Measurements from ENCODE around the gene SCD5. TPM values are rescaled to one million over a fixed set of nuclear protein-coding genes. Genes with fewer than 3 reads are reported as not detected.

Gene SCD5
- total and polyA plus RNA-seq, 2 experiments from 2014 or later = 0.79 to 1.6 TPM

DNA sequence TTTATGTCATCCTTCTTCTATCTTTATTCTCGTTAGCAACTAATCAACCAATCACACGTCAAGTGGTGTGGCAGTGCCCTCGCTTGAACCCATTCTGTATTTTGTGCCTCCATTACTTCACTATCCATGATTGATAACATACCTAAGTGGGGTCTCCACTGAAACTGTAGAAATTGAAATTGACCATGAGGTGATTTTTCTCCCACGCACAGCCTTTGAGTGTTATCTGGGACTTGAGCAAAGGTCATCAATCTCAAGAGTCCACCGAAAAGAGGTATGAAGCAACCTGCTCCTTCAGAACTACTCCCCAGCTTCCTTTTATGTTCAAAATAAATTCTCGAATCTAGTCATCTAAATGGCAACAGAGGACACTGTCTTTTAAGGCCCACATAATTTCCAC is 111.1 kb downstream of the SCD5 start:
- Mint-ChIP-seq H3K27ac (no peak overlapping the region), H3K36me3 (ENCODE audit: low read depth) (no peaks in the 10 kb centered on the region), H3K27me3 (ENCODE audit: insufficient read depth, low read depth, poor library complexity) (peaks cover 1% of the 10 kb centered on the region), H3K4me3 (no peak overlapping the region), H3K9me3 (no peaks in the 10 kb centered on the region), H3K4me1 (no peaks in the 10 kb centered on the region)
- Histone ChIP-seq H3K36me3 (ENCODE audit: insufficient read depth) (no peaks in the 10 kb centered on the region), H3K27me3 (ENCODE audit: insufficient read depth) (no peaks in the 10 kb centered on the region), H3K79me2 (replicated peaks; ENCODE audit: insufficient read depth) (no peaks in the 10 kb centered on the region), H3K9me2 (ENCODE audit: insufficient read depth) (no peaks in the 10 kb centered on the region), H3K4me1 (ENCODE audit: insufficient read depth) (no peaks in the 10 kb centered on the region), H2AFZ (no peak overlapping the region; the same call in 1 of the 2 replicates), H4K20me1 (replicated peaks; ENCODE audit: insufficient read depth) (no peaks in the 10 kb centered on the region), H3K4me2 (no peak overlapping the region), H3F3A (replicated peaks; ENCODE audit: low read depth) (no peaks in the 10 kb centered on the region), H3K4me3 (no peak overlapping the region), H3K27ac (ENCODE audit: low read depth) (no peak overlapping the region)
- DNase-seq (ENCODE audit: low spot score) = no peak
- no peak for TF ChIP-seq JUNB (IDR thresholded peaks at IDR 0.05; ENCODE audit: unreplicated experiment)
- TF ChIP-seq, protein P1, sequence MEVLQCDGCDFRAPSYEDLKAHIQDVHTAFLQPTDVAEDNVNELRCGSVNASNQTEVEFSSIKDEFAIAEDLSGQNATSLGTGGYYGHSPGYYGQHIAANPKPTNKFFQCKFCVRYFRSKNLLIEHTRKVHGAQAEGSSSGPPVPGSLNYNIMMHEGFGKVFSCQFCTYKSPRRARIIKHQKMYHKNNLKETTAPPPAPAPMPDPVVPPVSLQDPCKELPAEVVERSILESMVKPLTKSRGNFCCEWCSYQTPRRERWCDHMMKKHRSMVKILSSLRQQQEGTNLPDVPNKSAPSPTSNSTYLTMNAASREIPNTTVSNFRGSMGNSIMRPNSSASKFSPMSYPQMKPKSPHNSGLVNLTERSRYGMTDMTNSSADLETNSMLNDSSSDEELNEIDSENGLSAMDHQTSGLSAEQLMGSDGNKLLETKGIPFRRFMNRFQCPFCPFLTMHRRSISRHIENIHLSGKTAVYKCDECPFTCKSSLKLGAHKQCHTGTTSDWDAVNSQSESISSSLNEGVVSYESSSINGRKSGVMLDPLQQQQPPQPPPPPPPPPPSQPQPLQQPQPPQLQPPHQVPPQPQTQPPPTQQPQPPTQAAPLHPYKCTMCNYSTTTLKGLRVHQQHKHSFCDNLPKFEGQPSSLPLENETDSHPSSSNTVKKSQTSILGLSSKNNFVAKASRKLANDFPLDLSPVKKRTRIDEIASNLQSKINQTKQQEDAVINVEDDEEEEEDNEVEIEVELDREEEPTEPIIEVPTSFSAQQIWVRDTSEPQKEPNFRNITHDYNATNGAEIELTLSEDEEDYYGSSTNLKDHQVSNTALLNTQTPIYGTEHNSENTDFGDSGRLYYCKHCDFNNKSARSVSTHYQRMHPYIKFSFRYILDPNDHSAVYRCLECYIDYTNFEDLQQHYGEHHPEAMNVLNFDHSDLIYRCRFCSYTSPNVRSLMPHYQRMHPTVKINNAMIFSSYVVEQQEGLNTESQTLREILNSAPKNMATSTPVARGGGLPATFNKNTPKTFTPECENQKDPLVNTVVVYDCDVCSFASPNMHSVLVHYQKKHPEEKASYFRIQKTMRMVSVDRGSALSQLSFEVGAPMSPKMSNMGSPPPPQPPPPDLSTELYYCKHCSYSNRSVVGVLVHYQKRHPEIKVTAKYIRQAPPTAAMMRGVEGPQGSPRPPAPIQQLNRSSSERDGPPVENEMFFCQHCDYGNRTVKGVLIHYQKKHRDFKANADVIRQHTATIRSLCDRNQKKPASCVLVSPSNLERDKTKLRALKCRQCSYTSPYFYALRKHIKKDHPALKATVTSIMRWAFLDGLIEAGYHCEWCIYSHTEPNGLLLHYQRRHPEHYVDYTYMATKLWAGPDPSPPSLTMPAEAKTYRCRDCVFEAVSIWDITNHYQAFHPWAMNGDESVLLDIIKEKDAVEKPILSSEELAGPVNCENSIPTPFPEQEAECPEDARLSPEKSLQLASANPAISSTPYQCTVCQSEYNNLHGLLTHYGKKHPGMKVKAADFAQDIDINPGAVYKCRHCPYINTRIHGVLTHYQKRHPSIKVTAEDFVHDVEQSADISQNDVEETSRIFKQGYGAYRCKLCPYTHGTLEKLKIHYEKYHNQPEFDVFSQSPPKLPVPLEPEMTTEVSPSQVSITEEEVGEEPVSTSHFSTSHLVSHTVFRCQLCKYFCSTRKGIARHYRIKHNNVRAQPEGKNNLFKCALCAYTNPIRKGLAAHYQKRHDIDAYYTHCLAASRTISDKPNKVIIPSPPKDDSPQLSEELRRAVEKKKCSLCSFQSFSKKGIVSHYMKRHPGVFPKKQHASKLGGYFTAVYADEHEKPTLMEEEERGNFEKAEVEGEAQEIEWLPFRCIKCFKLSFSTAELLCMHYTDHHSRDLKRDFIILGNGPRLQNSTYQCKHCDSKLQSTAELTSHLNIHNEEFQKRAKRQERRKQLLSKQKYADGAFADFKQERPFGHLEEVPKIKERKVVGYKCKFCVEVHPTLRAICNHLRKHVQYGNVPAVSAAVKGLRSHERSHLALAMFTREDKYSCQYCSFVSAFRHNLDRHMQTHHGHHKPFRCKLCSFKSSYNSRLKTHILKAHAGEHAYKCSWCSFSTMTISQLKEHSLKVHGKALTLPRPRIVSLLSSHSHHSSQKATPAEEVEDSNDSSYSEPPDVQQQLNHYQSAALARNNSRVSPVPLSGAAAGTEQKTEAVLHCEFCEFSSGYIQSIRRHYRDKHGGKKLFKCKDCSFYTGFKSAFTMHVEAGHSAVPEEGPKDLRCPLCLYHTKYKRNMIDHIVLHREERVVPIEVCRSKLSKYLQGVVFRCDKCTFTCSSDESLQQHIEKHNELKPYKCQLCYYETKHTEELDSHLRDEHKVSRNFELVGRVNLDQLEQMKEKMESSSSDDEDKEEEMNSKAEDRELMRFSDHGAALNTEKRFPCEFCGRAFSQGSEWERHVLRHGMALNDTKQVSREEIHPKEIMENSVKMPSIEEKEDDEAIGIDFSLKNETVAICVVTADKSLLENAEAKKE (CRISPR knock-in tag; IDR thresholded peaks at IDR 0.05) = no peak
- no peak for TF ChIP-seq STAT1 (IDR thresholded peaks at IDR 0.05; ENCODE audit: unreplicated experiment)
- TF ChIP-seq, protein P2, sequence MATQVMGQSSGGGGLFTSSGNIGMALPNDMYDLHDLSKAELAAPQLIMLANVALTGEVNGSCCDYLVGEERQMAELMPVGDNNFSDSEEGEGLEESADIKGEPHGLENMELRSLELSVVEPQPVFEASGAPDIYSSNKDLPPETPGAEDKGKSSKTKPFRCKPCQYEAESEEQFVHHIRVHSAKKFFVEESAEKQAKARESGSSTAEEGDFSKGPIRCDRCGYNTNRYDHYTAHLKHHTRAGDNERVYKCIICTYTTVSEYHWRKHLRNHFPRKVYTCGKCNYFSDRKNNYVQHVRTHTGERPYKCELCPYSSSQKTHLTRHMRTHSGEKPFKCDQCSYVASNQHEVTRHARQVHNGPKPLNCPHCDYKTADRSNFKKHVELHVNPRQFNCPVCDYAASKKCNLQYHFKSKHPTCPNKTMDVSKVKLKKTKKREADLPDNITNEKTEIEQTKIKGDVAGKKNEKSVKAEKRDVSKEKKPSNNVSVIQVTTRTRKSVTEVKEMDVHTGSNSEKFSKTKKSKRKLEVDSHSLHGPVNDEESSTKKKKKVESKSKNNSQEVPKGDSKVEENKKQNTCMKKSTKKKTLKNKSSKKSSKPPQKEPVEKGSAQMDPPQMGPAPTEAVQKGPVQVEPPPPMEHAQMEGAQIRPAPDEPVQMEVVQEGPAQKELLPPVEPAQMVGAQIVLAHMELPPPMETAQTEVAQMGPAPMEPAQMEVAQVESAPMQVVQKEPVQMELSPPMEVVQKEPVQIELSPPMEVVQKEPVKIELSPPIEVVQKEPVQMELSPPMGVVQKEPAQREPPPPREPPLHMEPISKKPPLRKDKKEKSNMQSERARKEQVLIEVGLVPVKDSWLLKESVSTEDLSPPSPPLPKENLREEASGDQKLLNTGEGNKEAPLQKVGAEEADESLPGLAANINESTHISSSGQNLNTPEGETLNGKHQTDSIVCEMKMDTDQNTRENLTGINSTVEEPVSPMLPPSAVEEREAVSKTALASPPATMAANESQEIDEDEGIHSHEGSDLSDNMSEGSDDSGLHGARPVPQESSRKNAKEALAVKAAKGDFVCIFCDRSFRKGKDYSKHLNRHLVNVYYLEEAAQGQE (IDR thresholded peaks at IDR 0.05; ENCODE audit: unreplicated experiment) = no peak
- no peak for TF ChIP-seq ZNF114 (CRISPR knock-in tag; IDR thresholded peaks at IDR 0.05)
- no peak for TF ChIP-seq CREB1 (CRISPR knock-in tag; IDR thresholded peaks at IDR 0.05; ENCODE audit: low read depth)
- TF ChIP-seq EZH2 (IDR thresholded peaks at IDR 0.05; ENCODE audit: low read depth, unreplicated experiment) = no peak
- no peak for TF ChIP-seq NANOG (IDR thresholded peaks at IDR 0.05; ENCODE audit: borderline replicate concordance)
- TF ChIP-seq, protein P3, sequence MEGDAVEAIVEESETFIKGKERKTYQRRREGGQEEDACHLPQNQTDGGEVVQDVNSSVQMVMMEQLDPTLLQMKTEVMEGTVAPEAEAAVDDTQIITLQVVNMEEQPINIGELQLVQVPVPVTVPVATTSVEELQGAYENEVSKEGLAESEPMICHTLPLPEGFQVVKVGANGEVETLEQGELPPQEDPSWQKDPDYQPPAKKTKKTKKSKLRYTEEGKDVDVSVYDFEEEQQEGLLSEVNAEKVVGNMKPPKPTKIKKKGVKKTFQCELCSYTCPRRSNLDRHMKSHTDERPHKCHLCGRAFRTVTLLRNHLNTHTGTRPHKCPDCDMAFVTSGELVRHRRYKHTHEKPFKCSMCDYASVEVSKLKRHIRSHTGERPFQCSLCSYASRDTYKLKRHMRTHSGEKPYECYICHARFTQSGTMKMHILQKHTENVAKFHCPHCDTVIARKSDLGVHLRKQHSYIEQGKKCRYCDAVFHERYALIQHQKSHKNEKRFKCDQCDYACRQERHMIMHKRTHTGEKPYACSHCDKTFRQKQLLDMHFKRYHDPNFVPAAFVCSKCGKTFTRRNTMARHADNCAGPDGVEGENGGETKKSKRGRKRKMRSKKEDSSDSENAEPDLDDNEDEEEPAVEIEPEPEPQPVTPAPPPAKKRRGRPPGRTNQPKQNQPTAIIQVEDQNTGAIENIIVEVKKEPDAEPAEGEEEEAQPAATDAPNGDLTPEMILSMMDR (conservative IDR thresholded peaks at IDR 0.05; ENCODE audit: low read depth in 2 of 2) = no peak
- no peak for TF ChIP-seq EZH2phosphoT487 (IDR thresholded peaks at IDR 0.05; ENCODE audit: unreplicated experiment)
- no peak for ATAC-seq

Data from GM23338 (cell line).